C4-2B (cell line): Measurements from ENCODE around the gene SRA1.

Experiments used
- CTCF ChIP-seq: fragments of 450-650 bp; conservative IDR thresholded peaks from 2 replicates; pipeline ENCODE4 v1.5.1; 2017; ENCODE audit warnings: mild to moderate bottlenecking
- ZFX ChIP-seq: fragments of 450-650 bp; IDR thresholded peaks from 2 replicates; pipeline ENCODE4 v1.6.1; 2017

- TF ChIP-seq CTCF (no peak), ZFX (no peak)
These were observed 41.6 kb upstream of the SRA1 start for GRCh38 chr5:140598836-140599235.
